ENCODE results near the gene C1orf159. TPM values are rescaled to one million over a fixed set of nuclear protein-coding genes. Genes with fewer than 3 reads are reported as not detected.
"Not testable (repeated sequence)": the region's sequence is repeated elsewhere in the genome, so short reads cannot be mapped to it uniquely, and the experiment has no call there.

Gene C1orf159
- total RNA-seq, 1 donor from 2014 or later, result 18.6 TPM

GRCh38 chr1:1067284-1067859 is 48.5 kb downstream of the C1orf159 start:
- DNase-seq (ENCODE audit: low spot score), result no peak

- no peak for DNase-seq (ENCODE audit: low spot score)
Measured at GRCh38 chr1:1066403-1067283, 49.2 kb downstream of the C1orf159 start.

GRCh38 chr1:1065940-1066304 is 50.0 kb downstream of the C1orf159 start:
- DNase-seq (ENCODE audit: low spot score), result not testable (repeated sequence)

GRCh38 chr1:1065265-1065939 is 50.5 kb downstream of the C1orf159 start:
- DNase-seq (ENCODE audit: low spot score), result no peak

GRCh38 chr1:1063945-1064831 is 51.7 kb downstream of the C1orf159 start:
- no peak for DNase-seq (ENCODE audit: low spot score)

- no peak for DNase-seq (ENCODE audit: low spot score)
Measured at GRCh38 chr1:1063261-1063944, 52.5 kb downstream of the C1orf159 start.

- no peak for DNase-seq (ENCODE audit: low spot score)
Measured at GRCh38 chr1:1062348-1063163, 53.3 kb downstream of the C1orf159 start.

GRCh38 chr1:1061682-1062345 is 54.1 kb downstream of the C1orf159 start:
- DNase-seq (ENCODE audit: low spot score), result no peak

- no peak for DNase-seq (ENCODE audit: low spot score)
Measured at GRCh38 chr1:1060281-1061000, 55.4 kb downstream of the C1orf159 start.

- peak; percentile 88 for DNase-seq (ENCODE audit: low spot score)
Measured at GRCh38 chr1:1059494-1060280, 56.2 kb downstream of the C1orf159 start.

GRCh38 chr1:1058921-1059493 is 56.9 kb downstream of the C1orf159 start:
- no peak for DNase-seq (ENCODE audit: low spot score)

GRCh38 chr1:1058088-1058905 is 57.6 kb downstream of the C1orf159 start:
- no peak for DNase-seq (ENCODE audit: low spot score)

- DNase-seq (ENCODE audit: low spot score), result not testable (repeated sequence)
Measured at GRCh38 chr1:1057769-1058087, 58.2 kb downstream of the C1orf159 start.

GRCh38 chr1:1055841-1056736 is 59.8 kb downstream of the C1orf159 start:
- DNase-seq (ENCODE audit: low spot score), result no peak

GRCh38 chr1:1054971-1055370 is 60.9 kb downstream of the C1orf159 start:
- no peak for DNase-seq (ENCODE audit: low spot score)

- no peak for DNase-seq (ENCODE audit: low spot score)
Measured at GRCh38 chr1:1054099-1054700, 61.7 kb downstream of the C1orf159 start.
